Astrocyte (in vitro differentiated cells and primary cell): ENCODE results near the gene NOTCH2. TPM values are rescaled to one million over a fixed set of nuclear protein-coding genes. Genes with fewer than 3 reads are reported as not detected.

Experiments
- DNase-seq: peaks from one replicate; pipeline ENCODE4 v3.0.0-alpha.2; 2010; ENCODE audit warnings: low read depth
- FAIRE-seq: peaks from 2 replicates; lab custom pipeline; 2011; peaks lifted over from hg19 to GRCh38; lab: Jason Lieb, UNC
- H2AFZ ChIP-seq: 2 replicates; pipeline ENCODE4 v1.6.0; 2012; ENCODE audit warnings: low read depth, low read length, inconsistent platforms
- H3K27ac ChIP-seq: 2 replicates; pipeline ENCODE4 v1.5.1; 2011; ENCODE audit warnings: low read depth, low read length, inconsistent platforms
- H3K27me3 ChIP-seq: 2 replicates; pipeline ENCODE4 v1.6.0; 2011; ENCODE audit warnings: low read length, inconsistent platforms; ENCODE audit not compliant: insufficient read depth
- H3K36me3 ChIP-seq: 2 replicates; pipeline ENCODE4 v1.5.1; 2011; ENCODE audit warnings: low read length, inconsistent platforms; ENCODE audit not compliant: insufficient read depth
- H3K4me1 ChIP-seq: 2 replicates; pipeline ENCODE4 v1.5.1; 2011; ENCODE audit warnings: low read length, inconsistent platforms; ENCODE audit not compliant: insufficient read depth
- H3K4me2 ChIP-seq: 2 replicates; pipeline ENCODE4 v1.6.0; 2012; ENCODE audit warnings: low read length, inconsistent platforms
- H3K4me3 ChIP-seq: 2 replicates; pipeline ENCODE4 v1.5.1; 2011; ENCODE audit warnings: low read depth, mild to moderate bottlenecking, low read length, inconsistent platforms; ENCODE audit not compliant: insufficient read depth
- H3K79me2 ChIP-seq: 2 replicates; pipeline ENCODE4 v1.6.0; 2012; ENCODE audit warnings: mild to moderate bottlenecking, low read length, inconsistent platforms; ENCODE audit not compliant: insufficient read depth
- H3K9ac ChIP-seq: 2 replicates; pipeline ENCODE4 v1.6.0; 2012; ENCODE audit warnings: mild to moderate bottlenecking, low read length, inconsistent platforms
- H3K9me3 ChIP-seq: 2 replicates; pipeline ENCODE4 v1.5.1; 2012; ENCODE audit warnings: low read depth, mild to moderate bottlenecking, low read length, inconsistent platforms; ENCODE audit not compliant: insufficient read depth
- H4K20me1 ChIP-seq: 2 replicates; pipeline ENCODE4 v1.6.0; 2012; ENCODE audit warnings: low read length, inconsistent platforms; ENCODE audit not compliant: insufficient read depth
- H3K27ac Mint-ChIP-seq: one replicate; pipeline ENCODE4 v1.8.0; 2021; ENCODE audit warnings: mild to moderate bottlenecking, mixed read lengths; ENCODE audit not compliant: unreplicated experiment
- H3K27me3 Mint-ChIP-seq: one replicate; pipeline ENCODE4 v1.8.0; 2021; ENCODE audit warnings: low read depth, mixed read lengths; ENCODE audit not compliant: unreplicated experiment
- H3K36me3 Mint-ChIP-seq: one replicate; pipeline ENCODE4 v1.8.0; 2021; ENCODE audit warnings: low read depth, mixed read lengths; ENCODE audit not compliant: unreplicated experiment
- H3K4me1 Mint-ChIP-seq: one replicate; pipeline ENCODE4 v1.8.0; 2021; ENCODE audit warnings: low read depth, mixed read lengths; ENCODE audit not compliant: unreplicated experiment
- H3K4me3 Mint-ChIP-seq: one replicate; pipeline ENCODE4 v1.8.0; 2021; ENCODE audit warnings: mild to moderate bottlenecking, moderate library complexity, mixed read lengths; ENCODE audit not compliant: unreplicated experiment
- H3K9me3 Mint-ChIP-seq: one replicate; pipeline ENCODE4 v1.8.0; 2021; ENCODE audit warnings: mild to moderate bottlenecking, mixed read lengths; ENCODE audit not compliant: unreplicated experiment
- EZH2 ChIP-seq: IDR thresholded peaks from 2 replicates; pipeline ENCODE4 v1.6.1; 2012; ENCODE audit warnings: mild to moderate bottlenecking, low read length, inconsistent platforms; ENCODE audit not compliant: insufficient read depth
- total RNA-seq: library from RNA; stranded (reverse); gene quantifications from 2 replicates; pipeline ENCODE4 v1.2.1, GENCODE V29; 2021
- TF ChIP-seq, protein P1 (sequence below): IDR thresholded peaks from 2 replicates; pipeline ENCODE4 v1.5.1; 2011; ENCODE audit warnings: low read depth, mild to moderate bottlenecking, inconsistent platforms, low read length, moderate library complexity; ENCODE audit not compliant: insufficient read depth

NOTCH2 gene
- total RNA-seq, 1 donor from 2014 or later = 194 TPM

DNA sequence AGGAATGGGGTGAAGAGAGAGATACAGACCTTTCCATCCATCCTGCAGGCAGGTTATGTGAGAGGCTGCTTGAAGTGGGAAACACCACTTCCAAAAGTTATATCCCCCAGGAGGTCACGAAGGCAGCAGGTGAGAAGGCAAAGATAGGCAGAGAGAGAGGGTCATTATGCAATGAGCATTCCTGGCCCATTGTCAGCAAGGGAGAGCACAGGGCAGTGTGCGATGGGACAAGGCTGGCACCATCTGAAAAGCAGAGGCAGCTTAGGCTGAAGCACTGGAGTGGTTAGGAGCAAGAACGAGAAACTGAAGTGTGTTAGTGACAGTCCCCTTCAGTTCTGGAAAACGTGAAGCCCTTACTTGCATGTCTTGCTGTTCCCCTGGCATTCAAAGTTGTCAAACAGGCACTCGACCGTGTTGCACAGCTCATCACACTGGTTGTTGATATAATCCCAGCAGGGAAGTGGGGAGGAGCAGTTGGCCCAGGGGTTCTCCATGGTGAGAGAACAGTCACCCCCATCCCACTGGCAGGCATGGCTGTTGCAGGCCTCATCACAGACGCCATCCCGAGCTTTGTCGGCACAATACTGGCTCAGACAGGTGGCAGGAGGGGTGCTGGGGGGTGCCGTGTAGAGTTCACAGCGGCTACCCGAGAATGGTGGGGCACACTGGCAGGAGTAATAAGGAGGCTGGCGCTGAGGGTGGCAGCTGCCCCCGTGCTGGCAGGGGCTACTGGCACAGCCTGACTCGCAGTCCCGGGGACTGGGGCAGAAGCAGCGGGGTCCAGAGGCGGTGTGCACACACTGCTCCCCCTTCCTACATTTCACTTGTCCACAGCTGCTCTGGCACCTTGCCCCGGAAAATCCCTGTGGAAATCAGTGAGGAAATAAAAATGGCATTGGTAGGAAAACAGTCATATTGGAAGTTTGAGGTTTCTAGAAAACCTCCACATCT, 144.2 kb downstream of the NOTCH2 start:
- peaks cover 32% of the 10 kb centered on the region for H3K36me3 Mint-ChIP-seq

DNA sequence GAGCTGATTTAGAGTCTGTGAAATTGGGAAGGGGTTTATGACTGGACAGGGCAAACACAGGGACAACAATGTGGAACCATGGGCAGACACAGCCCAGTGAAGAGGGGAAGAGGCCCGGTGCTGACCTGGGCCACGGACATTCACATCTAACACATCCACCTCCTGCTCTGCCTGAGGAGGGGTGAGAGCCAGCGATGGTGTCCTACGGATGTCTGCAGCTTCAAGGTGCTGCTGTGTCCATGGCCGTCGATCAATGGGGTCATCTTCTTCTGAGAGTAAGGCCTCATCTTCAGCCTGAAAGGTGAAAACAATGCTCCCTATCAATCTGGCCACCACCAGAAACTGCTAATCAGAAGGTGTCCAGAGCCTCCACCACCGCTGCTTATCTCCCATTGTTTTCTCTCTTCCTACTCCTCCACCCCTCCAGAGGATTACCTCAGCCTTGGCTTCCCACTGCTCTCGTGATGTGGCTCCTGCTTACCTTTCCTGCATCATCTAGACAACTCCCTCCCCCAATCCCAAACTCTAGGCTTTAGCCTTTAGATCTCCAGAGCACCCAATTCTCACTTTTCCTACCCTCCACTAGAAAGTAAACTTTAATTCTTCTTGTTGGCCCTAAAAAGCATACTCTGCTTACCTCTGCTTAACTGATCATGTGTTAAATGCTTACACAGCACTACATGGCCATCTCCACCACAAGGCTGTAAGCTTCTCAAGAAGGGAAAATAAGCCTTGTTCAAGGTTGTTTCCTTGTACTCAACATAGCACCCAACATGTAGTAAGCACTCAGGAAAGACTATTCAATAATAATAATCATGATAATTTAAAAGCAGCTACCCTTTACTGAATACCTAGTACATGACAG, 149.1 kb downstream of the NOTCH2 start:
- peaks cover 57% of the 10 kb centered on the region for H3K36me3 Mint-ChIP-seq
- H3K9me3 ChIP-seq = no peaks in the 10 kb centered on the region
- no peak overlapping the region for H2AFZ ChIP-seq
- no peaks in the 10 kb centered on the region for H3K4me1 ChIP-seq
- FAIRE-seq = no peak
- no peak overlapping the region for H3K27ac Mint-ChIP-seq
- H3K9me3 Mint-ChIP-seq = no peaks in the 10 kb centered on the region
- no peaks in the 10 kb centered on the region for H4K20me1 ChIP-seq
- H3K4me2 ChIP-seq = no peak overlapping the region
- no peaks in the 10 kb centered on the region for H3K27me3 ChIP-seq
- H3K4me1 Mint-ChIP-seq = peaks cover 7% of the 10 kb centered on the region
- TF ChIP-seq, protein P1, sequence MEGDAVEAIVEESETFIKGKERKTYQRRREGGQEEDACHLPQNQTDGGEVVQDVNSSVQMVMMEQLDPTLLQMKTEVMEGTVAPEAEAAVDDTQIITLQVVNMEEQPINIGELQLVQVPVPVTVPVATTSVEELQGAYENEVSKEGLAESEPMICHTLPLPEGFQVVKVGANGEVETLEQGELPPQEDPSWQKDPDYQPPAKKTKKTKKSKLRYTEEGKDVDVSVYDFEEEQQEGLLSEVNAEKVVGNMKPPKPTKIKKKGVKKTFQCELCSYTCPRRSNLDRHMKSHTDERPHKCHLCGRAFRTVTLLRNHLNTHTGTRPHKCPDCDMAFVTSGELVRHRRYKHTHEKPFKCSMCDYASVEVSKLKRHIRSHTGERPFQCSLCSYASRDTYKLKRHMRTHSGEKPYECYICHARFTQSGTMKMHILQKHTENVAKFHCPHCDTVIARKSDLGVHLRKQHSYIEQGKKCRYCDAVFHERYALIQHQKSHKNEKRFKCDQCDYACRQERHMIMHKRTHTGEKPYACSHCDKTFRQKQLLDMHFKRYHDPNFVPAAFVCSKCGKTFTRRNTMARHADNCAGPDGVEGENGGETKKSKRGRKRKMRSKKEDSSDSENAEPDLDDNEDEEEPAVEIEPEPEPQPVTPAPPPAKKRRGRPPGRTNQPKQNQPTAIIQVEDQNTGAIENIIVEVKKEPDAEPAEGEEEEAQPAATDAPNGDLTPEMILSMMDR = no peak
- no peak for TF ChIP-seq EZH2
- H3K9ac ChIP-seq = no peak overlapping the region
- H3K4me3 Mint-ChIP-seq = no peak overlapping the region
- H3K36me3 ChIP-seq = peaks cover 85% of the 10 kb centered on the region
- no peaks in the 10 kb centered on the region for H3K27me3 Mint-ChIP-seq
- H3K27ac ChIP-seq = no peak overlapping the region
- no peaks in the 10 kb centered on the region for H3K79me2 ChIP-seq
- no peak overlapping the region for H3K4me3 ChIP-seq
- no peak for DNase-seq

More for the DNA sequence above, 144.2 kb downstream of the NOTCH2 start:
- H3K4me2 ChIP-seq = no peak overlapping the region
- no peak overlapping the region for H3K4me3 ChIP-seq
- no peak overlapping the region for H3K27ac Mint-ChIP-seq
- H3K9me3 ChIP-seq = no peaks in the 10 kb centered on the region
- no peak overlapping the region for H3K4me3 Mint-ChIP-seq
- no peaks in the 10 kb centered on the region for H3K4me1 Mint-ChIP-seq
- H3K9ac ChIP-seq = no peak overlapping the region
- H2AFZ ChIP-seq = no peak overlapping the region
- H3K9me3 Mint-ChIP-seq = no peaks in the 10 kb centered on the region
- peaks cover 4% of the 10 kb centered on the region for H4K20me1 ChIP-seq
- no peaks in the 10 kb centered on the region for H3K27me3 Mint-ChIP-seq
- DNase-seq (no peak), FAIRE-seq (no peak)
- TF ChIP-seq EZH2 = no peak
- TF ChIP-seq, protein P1 = no peak
- H3K36me3 ChIP-seq = peaks cover 75% of the 10 kb centered on the region
- no peak overlapping the region for H3K27ac ChIP-seq
- H3K79me2 ChIP-seq = no peaks in the 10 kb centered on the region
- H3K27me3 ChIP-seq = no peaks in the 10 kb centered on the region
- no peaks in the 10 kb centered on the region for H3K4me1 ChIP-seq
